GM12864 (cell line): Measurements from ENCODE around the gene TDRD9.
A peak's percentile ranks its signal among the peaks of the same experiment; 100 is the strongest.

Source experiments
- DNase-seq: peaks from one replicate; pipeline ENCODE4 v3.0.0-alpha.2; 2011; ENCODE audit warnings: low read depth
- H3K4me3 ChIP-seq: 2 replicates; pipeline ENCODE4 v1.5.1; 2011; ENCODE audit warnings: mild to moderate bottlenecking, low read depth, low read length, control low read depth
- TF ChIP-seq, protein P1 (sequence below): IDR thresholded peaks from 2 replicates; pipeline ENCODE4 v1.5.1; 2011; ENCODE audit warnings: low read depth, mild to moderate bottlenecking, moderate library complexity, low read length, control low read depth, inconsistent platforms; ENCODE audit errors: missing control alignments

Gene TDRD9

DNA sequence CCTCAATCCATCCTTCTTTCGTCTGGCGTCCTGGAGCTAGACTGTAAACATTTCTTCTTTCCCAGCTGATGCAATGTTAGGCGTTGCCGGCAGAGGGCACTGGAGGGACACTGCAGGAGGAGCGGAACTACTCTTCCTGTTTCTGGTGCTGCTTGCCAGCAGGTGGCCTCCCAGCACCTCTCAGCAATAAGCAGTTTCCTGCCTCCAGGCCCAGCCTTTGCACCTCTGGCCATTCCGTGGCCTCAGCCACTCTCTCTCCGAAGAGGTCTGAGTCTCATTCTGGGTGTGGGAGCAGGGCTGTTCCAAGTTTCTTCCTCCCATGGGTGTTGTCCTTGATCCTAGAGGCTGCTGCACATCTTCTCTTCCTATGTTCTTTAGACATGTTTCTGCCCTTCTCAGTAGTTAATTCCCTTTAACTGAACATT is 149.8 kb downstream of the TDRD9 start:
- TF ChIP-seq, protein P1, sequence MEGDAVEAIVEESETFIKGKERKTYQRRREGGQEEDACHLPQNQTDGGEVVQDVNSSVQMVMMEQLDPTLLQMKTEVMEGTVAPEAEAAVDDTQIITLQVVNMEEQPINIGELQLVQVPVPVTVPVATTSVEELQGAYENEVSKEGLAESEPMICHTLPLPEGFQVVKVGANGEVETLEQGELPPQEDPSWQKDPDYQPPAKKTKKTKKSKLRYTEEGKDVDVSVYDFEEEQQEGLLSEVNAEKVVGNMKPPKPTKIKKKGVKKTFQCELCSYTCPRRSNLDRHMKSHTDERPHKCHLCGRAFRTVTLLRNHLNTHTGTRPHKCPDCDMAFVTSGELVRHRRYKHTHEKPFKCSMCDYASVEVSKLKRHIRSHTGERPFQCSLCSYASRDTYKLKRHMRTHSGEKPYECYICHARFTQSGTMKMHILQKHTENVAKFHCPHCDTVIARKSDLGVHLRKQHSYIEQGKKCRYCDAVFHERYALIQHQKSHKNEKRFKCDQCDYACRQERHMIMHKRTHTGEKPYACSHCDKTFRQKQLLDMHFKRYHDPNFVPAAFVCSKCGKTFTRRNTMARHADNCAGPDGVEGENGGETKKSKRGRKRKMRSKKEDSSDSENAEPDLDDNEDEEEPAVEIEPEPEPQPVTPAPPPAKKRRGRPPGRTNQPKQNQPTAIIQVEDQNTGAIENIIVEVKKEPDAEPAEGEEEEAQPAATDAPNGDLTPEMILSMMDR, result peak; percentile 100
- no peak overlapping the region for H3K4me3 ChIP-seq
- peak; percentile 62 for DNase-seq

DNA sequence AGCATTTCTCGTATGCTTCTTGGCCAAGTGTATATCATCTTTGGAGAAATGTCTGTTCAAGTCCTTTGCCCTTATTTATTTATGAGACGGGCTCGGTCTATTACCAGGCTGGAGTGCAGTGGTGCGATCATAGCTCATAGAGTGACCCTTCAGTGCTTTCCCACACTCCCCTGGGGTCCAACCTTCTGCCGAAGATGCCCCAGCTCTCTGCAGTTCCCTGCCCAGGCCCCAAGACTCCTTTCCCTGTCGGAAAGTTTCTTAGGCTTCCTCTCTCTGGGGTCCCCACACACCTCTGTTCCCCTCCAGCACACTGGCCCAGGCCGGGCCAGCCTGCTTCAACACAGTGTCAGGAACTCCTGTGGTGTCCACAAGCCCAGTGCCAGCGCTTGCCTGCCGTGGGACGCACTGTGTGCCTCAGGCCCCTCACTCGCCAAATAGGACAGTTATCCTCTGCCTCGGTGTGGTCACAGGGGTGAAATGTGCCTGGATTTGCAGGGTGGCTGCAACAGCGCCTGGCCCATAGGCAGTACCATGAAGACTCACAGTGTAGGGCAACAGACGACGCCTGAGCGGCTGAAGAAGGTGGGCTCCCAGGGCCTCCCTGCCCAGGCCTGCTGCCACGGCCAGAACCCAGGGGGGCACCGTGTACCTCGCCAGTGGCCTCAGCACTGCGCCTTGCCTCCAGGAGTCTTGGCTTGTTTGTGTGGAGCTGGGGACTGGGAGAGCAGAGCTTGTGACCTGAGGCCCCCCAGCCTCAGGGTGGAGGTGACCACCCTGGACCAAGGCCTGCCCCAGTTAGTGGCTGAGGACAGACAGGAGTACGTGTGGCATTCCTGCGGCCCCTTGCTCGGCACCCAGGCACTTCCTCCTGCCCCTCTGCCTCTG is 152.4 kb downstream of the TDRD9 start:
- TF ChIP-seq, protein P1, result no peak
- DNase-seq, result no peak
- no peak overlapping the region for H3K4me3 ChIP-seq

DNA sequence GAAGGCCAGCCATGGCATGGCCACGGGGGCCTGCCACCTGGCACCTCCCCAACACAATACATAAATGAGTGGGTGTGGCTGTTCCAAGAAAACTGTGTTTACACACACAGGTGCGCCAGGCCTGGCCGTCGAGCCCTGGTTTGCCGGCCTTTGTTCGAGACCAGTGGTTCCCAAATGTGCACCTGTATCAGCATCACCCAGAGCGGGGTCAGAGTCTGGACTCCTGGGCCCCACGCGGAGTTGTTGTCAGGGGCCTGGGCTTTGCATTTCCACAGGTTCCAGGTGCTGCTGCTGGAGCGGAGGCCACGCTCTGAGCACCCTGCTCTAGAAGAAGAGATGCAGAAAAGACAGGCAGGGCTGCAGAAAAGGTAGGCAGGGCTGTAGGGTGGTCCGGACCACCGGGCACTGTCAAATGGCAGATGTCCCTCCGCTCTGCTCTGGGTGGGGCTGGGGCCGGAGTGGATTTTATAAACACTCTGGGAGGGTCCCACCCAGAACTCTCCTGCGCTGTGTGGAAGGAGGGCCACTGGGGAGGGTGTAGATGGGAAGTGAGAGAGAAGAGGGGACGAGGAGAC is 153.1 kb downstream of the TDRD9 start:
- H3K4me3 ChIP-seq, result no peak overlapping the region
- no peak for DNase-seq
- TF ChIP-seq, protein P1, result no peak

DNA sequence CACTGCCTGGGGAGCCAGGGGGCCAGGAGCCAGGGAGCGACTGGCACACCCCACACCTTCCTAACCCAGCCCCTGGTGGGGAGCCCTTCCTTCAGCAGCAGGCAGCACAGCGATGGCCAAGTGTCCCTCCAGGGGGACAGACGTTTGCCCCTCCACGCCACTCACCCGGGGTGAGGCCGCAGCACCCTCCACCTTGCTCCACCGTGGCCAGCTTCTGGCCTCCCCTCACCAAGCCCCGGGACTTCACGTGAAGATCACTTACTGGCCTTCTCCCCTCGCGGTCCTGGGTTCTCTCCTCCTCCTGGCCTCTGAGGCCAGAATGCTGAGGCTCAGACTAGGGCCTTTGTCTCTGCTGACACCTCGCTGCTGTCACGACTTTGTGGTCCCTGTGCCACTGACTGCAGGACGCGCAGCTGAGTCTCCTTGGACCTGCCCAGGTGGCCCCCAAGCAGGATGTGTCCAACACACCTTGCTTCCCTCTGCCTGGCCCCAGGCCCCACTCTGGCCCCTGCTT is 153.8 kb downstream of the TDRD9 start:
- DNase-seq, result no peak
- no peak overlapping the region for H3K4me3 ChIP-seq
- TF ChIP-seq, protein P1, result no peak

DNA sequence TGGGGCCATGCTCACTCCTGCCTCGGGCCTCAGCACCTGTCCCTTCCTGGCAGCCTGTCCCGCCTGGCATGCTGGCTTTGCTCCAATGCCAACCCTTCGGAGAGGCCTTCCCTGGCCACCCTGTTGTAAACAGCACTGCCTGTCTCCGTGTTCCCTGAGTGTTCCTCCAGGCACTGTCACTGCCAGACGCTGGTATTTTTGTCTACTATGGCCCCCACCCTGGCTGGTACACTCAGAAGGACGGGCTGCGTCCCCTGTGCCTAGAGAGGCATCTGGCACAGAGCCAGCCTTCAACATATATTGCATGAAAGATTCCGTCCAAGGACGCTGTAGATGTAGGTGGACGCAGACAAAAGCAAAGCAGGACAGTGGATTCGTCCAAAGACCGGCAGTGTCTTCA is 154.6 kb downstream of the TDRD9 start:
- TF ChIP-seq, protein P1, result no peak
- H3K4me3 ChIP-seq, result no peak overlapping the region
- DNase-seq, result no peak

DNA sequence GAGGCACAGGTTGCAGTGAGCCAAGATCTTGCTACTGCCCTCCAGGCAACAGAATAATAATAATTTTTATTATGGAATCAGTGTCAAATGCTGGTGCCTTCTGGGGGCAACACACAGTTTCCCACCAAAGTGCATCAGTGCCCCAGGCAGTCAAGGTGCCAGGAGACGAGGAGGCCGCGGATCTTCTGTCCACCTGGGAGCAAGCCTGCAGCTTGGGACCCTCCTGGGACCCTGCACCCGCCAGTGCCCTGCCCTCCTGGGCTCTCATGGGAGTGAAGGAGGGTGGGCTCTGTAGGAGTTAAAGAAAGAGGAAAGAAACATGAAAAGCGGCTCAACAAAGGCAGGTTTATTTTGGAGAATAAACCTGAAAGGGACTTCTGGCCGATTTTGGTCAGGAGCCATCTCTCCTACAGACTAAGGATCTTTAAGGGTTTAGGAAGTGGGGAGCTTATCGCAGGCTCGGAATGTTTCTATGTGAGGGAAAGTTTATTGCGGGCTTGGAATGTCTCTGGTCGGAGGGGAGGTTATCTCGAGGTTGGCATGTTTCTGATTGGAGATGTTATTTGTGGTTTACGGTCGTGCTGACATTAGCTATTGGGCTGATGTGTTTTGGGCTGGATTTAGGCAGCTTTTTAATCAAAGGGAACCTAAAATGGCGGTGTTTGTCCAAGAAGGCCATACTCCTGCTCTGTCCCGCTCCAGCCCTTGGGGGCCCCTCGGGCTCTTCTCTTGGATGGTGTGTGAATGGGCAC is 156.2 kb downstream of the TDRD9 start:
- H3K4me3 ChIP-seq, result no peak overlapping the region
- TF ChIP-seq, protein P1, result no peak
- no peak for DNase-seq
